ENCODE data around the gene SHB.

Gene SHB

GRCh38 chr9:37939575-37940095, 129.4 kb downstream of the SHB start:
- no peak for DNase-seq

GRCh38 chr9:37938121-37938891, 130.7 kb downstream of the SHB start:
- peak in 22 of 56 donors; percentile 13 to 56 (median 34) for DNase-seq

DNA sequence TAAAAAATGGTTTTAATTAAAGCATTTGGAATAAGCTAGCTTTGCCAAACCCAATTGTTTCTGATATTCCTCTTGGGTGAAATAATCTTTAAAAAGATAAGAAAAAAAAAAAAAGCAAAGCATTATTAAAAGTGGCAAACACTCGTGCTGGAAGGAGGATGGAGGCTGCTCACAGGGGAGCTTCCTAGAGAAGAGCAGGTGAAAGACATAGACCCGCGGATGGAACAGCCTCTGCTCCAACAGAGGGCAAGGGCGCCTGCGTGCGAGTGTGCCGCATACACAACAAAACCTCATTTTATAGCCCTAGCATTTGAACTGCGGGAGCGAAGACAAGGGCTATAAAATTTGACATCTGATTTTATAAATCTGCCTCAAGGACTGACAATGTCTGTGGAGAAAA, 131.7 kb downstream of the SHB start:
- no peak for DNase-seq

DNA sequence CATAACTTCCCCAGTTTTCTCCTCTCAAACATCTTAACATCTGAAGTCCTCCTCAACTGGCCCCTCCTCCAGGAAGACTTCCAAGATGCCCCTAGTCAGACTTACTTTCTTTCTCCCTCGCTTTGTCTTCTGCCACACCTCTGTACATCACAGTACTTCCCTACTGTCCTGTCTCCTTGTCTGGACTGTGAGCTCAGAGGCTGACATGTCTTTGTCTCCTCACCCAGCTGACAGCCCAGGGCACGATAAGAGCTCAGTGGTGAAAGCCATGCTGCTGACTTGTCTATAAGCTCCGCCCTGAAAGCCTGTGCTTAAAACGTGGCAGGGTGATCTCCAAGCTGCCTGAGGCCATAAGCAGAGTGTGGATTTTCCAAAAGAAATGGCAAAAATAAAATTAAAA, 132.1 kb downstream of the SHB start:
- no peak for DNase-seq

- no peak for DNase-seq
These were observed 132.7 kb downstream of the SHB start for GRCh38 chr9:37936376-37936775.

GRCh38 chr9:37935096-37935495, 133.9 kb downstream of the SHB start:
- no peak for DNase-seq

- DNase-seq: no peak
These were observed 137.4 kb downstream of the SHB start for GRCh38 chr9:37931592-37931991.

DNA sequence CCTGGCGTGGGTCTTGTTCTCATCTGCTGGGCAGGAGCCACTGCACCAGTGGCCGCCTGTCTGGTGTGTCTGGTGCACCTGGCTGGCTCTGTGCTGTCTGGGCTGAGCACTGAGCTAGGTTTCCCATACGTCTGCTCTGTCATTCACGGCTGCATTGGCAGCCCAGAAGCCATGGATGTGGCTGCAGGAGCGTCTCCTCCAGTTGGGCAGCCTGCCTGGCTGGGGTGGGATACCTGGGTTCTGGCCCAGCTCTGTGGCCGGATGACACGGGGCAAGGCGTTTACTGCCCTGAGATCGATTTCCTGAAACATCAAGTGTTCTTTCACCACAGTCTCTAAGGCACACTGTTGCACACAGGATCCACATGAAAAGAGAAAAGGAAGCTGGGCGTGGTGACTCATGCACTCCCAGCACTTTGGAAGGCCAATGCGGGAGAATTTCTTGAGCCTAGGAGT, 139.6 kb downstream of the SHB start:
- no peak for DNase-seq

DNA sequence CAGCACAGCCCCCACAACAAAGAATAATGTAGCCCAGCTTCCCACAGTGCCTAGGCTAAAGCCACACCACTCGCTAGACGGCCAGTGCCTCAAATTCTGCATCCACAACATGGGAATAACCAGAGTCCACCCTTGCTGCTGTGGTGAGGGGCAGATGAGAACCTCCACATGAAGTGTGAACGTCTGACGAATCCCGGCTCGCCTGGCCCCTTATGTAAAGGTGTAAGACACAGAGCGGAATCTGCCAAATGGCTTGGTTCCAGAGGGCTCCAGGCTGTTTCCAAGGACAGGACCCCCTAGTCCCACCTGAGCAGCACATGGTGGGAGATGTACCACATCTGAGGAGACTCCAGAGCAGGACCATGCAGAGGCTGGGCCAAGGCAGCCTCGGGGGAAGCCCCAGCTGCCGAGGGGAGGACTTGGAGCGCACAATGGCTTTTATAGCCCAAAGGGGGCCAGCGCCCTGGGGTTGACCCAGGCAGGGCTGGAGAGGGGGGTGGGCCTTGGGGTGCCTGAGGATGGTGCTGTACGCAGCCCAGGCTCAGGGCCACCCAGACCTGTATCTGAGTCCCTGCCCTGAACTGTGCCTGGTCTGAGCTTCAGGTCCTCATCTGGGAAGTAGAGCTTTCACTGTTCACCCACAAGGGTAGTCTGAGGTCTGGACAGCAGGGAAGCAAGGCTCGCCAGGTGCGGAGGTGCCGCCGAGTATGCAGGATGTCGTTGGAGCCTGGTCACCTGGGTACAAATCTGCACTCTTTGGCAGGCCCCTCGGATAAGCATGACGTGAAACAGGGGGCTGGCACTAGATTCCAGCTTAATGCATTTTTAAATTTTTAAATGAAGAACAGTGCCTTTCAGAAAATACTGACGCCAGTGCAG, 140.2 kb downstream of the SHB start:
- DNase-seq: no peak

DNA sequence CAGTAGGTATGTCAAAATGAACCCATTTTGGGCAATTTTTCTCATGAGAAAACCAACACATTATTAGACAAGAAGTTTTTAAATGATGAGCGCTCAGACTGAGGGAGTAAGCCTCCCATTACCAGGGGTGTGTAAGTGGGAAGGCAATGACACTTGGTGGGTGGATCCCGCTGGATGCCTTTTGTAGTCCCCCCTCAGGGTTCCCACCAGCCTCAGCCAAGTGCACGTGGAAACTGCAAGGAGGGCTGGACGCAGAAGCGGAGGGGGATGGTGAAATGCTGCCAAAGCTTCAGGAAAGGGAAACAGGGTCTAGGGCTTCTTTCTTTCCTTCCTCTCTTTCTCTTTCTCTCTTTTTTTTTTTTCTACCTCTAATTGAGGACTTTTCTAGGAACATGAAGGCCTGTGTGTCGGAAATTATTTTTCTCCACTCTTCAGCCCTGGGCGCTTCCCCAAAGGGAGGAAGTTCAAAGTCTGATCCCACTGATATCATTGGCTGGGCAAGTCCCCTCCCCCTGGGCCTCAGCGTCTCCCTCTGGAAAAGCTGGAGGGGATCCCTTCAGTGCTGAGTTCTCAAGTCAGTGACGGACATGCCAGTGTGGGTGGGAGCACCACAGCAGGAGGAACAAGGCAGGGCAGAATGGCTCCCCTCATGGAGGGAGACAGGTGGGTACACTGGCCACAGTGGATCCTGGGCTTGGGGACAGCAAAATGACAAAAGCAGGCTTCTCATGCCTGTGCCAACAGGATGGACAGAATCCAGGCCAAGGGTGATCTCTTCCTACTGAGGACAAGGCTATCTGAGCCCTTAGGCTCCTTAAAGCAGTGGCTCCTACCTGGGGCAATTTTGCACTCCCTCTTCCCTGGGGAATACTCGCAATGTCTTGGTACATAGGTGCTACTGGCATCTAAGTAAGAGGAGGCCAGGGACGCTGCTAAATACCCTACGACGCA, 141.2 kb downstream of the SHB start:
- DNase-seq: peak in 2 of 56 donors; percentile 27 to 31

DNA sequence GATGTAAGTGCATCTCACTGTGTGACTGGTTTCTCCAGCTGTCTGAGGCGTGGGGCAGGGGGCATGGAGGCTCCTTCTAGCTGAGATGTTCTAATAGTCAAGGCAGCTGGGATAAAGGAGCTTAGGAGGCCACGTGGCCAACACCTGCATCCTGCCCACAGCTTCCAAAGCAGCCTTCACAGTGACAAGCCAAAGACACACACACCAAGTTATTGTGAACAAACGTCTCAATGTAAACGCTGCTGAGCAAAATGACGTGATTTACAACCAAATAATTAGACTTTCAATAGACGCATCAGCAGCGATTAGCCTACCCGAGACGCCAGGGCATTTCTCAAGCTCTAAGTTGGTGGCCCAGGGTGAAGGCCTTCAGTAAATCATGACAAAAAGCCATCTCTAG, 141.9 kb downstream of the SHB start:
- no peak for DNase-seq

DNA sequence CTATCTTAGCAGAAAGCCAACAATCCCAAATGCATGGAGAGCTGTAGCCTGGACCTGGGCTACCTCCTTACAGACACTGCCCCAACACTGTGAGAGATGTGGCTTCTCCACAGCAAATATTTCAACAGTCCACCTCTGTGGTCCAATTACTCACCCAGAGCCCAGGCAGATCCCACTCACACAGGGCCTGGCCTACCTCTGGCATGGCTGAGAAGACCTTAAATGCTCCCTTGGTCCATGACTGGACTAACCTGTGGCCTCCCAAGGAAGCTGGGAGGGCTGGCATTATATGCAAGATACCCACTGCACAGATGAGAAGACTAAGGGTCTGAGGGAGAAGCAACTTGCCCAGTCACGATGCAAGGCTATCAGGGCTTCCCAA, 142.3 kb downstream of the SHB start:
- no peak for DNase-seq

GRCh38 chr9:37925786-37926736, 143.0 kb downstream of the SHB start:
- DNase-seq: no peak

GRCh38 chr9:37925006-37925405, 144.0 kb downstream of the SHB start:
- DNase-seq: no peak

- DNase-seq: no peak
These were observed 144.5 kb downstream of the SHB start for GRCh38 chr9:37924538-37924937.

GRCh38 chr9:37923796-37924427, 145.1 kb downstream of the SHB start:
- no peak for DNase-seq

DNA sequence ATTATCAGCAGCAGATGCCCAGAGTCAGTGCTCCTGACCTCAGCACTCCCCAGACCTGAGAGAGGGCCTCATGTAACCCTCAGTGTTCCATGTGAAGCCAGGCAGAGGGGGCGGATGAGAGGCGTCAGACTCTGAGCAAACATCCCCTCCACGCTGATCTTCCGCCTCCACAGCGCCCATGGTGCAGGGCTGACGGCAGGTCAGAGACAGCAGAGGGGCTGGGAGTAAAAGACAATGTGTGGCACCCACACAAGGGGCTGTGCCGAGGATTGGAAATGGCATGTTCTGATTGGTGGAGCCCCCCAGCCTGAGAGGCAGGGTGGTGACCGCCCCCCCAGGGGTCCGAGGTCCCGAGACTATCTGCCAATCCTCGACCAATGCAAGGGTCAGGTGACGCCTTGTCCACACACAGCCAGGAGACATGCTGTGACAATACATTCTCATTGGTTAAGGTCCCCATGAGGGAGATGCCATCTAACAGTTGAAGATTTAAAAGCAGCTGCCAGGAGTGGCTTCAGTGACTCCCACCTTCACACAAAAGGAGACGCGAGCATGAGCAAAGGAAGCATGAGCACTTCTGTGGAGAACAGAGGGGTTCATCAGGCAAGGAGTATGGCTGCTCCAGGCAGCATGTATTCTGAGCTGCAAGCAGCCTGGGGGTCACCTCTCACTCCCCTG, 145.8 kb downstream of the SHB start:
- DNase-seq: no peak

DNA sequence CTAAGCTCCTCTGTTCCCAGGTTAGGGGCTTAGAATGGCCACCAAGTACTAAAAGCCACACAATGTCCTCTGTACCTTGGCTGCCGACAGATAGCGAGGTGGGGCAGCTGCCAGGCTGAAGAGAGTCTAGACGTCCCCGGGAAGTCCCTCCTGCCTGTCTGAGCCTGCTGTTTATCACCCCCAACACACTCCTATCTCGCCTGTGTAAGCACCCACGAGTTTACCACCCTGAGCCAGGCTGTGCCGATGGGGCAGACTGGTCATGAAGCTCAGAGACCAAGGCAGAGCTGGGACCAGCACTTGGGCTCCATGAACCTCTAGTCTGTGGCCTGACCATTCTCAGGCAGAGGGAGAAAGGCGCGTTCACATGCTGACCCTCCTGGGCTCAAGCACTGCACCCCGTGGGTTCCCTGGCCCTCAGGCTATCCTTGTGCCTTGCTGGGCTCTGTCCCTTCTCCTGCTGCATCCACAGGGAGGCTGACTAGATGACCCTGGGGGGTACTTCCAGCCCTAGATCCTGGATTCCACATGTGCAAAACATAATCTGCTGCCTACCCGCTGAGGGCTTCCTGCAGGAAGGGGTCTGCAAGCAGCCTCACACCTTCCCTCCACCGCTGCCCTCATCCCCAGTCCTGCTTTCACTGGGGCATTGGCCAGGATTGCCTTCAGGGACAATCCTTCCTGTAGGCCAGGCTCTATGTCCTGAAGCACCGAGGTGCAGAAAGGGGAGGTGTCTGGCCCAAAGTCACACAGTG, 146.5 kb downstream of the SHB start:
- no peak for DNase-seq

All from amygdala (tissue), 56 donors.